Tibial nerve (tissue), 4 donors: ENCODE data around the gene TNIK.

Experiments
- CTCF ChIP-seq, 5 experiments: fragments of 200-600 bp in 3 of 5; fragments of 450-650 bp in 2 of 5; sonication (generic) in 3 of 5; IDR thresholded peaks; one replicate each; pipeline ENCODE4 v1.5.1; 2016 to 2019; ENCODE audit warnings: antibody characterized with exemption in 5 of 5, mild to moderate bottlenecking in 3 of 5, moderate library complexity in 2 of 5
- EP300 ChIP-seq, 2 donors: sonication (generic); formaldehyde crosslinking; IDR thresholded peaks; one replicate each; pipeline ENCODE4 v1.6.1; 2017; ENCODE audit warnings: antibody characterized with exemption in 2 of 2, mild to moderate bottlenecking in 1 of 2

GRCh38 chr3:171068658-171069057 is 391.5 kb downstream of the TNIK start:
- TF ChIP-seq EP300 (IDR thresholded peaks at IDR 0.05) (no peak), CTCF (IDR thresholded peaks at IDR 0.05) (no peak)
